Endothelial cell (in vitro differentiated cells): ENCODE results near the gene NRCAM. TPM values are rescaled to one million over a fixed set of nuclear protein-coding genes. Genes with fewer than 3 reads are reported as not detected.

Experiments
- DNase-seq: peaks from one replicate; pipeline ENCODE4 v3.0.0; 2021; ENCODE audit warnings: low spot score
- H3K27ac Mint-ChIP-seq: one replicate; pipeline ENCODE4 v1.8.0; 2021; ENCODE audit warnings: mixed read lengths, inconsistent platforms; ENCODE audit not compliant: unreplicated experiment
- H3K27me3 Mint-ChIP-seq: one replicate; pipeline ENCODE4 v1.8.0; 2021; ENCODE audit warnings: mild to moderate bottlenecking, moderate library complexity, mixed read lengths, inconsistent platforms; ENCODE audit not compliant: unreplicated experiment
- H3K36me3 Mint-ChIP-seq: one replicate; pipeline ENCODE4 v1.8.0; 2021; ENCODE audit warnings: mild to moderate bottlenecking, low read depth, mixed read lengths, inconsistent platforms; ENCODE audit not compliant: unreplicated experiment
- H3K4me1 Mint-ChIP-seq: one replicate; pipeline ENCODE4 v1.8.0; 2021; ENCODE audit warnings: mild to moderate bottlenecking, mixed read lengths, inconsistent platforms; ENCODE audit not compliant: unreplicated experiment
- H3K4me3 Mint-ChIP-seq: one replicate; pipeline ENCODE4 v1.8.0; 2021; ENCODE audit warnings: mild to moderate bottlenecking, mixed read lengths, inconsistent platforms; ENCODE audit not compliant: unreplicated experiment
- H3K9me3 Mint-ChIP-seq: one replicate; pipeline ENCODE4 v1.8.0; 2021; ENCODE audit warnings: mixed read lengths, inconsistent platforms; ENCODE audit not compliant: unreplicated experiment
- total RNA-seq: library from RNA; stranded (reverse); fragmentation: NEBNext Ultra II Directional; extraction: Animal tissue kit (Norgen Biotek cat#: 25700); gene quantifications from one replicate; pipeline ENCODE4 v1.2.1, GENCODE V29; 2021; ENCODE audit not compliant: unreplicated experiment
- TF ChIP-seq, protein P1 (sequence below): fragments of 200-600 bp; sonication (generic); IDR thresholded peaks from one replicate; pipeline ENCODE4 v1.5.0; 2021; ENCODE audit warnings: antibody characterized with exemption; ENCODE audit not compliant: unreplicated experiment

NRCAM gene
- total RNA-seq, 1 donor from 2014 or later, result 2.2 TPM

DNA sequence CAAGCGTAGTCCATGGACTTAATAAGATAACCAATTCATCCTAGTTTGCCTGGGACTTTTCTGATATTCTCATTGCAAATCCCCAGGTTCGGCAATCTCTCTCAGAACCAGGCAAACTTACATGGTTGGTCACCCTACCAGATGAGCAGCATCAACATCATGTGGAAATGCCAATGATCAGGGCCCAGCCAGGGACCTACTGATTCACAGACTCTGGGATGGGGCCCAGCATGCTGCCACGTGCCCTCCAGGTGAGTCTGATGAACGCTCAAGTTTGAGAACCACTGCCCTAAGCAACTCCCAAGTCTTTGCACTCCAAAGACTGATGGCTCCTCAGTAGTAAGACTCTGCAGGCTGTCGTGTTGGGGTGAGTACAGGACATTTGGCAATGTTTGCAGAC lies 328.8 kb downstream of the NRCAM start:
- H3K4me1 Mint-ChIP-seq, result peaks cover 4% of the 10 kb centered on the region
- H3K27me3 Mint-ChIP-seq, result no peaks in the 10 kb centered on the region
- no peak for DNase-seq
- no peaks in the 10 kb centered on the region for H3K36me3 Mint-ChIP-seq
- no peak overlapping the region for H3K27ac Mint-ChIP-seq
- H3K4me3 Mint-ChIP-seq, result no peak overlapping the region
- H3K9me3 Mint-ChIP-seq, result no peaks in the 10 kb centered on the region
- TF ChIP-seq, protein P1, sequence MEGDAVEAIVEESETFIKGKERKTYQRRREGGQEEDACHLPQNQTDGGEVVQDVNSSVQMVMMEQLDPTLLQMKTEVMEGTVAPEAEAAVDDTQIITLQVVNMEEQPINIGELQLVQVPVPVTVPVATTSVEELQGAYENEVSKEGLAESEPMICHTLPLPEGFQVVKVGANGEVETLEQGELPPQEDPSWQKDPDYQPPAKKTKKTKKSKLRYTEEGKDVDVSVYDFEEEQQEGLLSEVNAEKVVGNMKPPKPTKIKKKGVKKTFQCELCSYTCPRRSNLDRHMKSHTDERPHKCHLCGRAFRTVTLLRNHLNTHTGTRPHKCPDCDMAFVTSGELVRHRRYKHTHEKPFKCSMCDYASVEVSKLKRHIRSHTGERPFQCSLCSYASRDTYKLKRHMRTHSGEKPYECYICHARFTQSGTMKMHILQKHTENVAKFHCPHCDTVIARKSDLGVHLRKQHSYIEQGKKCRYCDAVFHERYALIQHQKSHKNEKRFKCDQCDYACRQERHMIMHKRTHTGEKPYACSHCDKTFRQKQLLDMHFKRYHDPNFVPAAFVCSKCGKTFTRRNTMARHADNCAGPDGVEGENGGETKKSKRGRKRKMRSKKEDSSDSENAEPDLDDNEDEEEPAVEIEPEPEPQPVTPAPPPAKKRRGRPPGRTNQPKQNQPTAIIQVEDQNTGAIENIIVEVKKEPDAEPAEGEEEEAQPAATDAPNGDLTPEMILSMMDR, result no peak

DNA sequence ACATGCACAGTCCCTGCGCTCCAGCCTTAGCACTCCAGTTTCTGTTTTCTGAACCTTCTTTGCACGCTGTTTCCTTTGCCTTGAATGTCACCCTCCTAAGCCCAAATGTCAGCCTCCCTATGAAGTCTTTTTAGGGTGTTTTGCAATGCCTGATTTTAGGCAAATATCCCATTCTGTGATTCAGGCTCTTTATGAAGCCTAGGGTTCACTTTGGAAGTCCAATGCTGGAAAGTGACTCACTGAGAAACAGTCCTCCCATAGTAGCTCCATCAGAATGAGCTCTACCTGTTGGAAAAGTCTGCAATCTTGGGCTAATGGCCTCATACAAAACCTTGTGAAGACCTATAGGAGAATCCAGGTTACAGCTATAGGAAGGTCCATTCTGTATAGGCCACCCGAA lies 331.4 kb downstream of the NRCAM start:
- H3K27me3 Mint-ChIP-seq, result no peaks in the 10 kb centered on the region
- no peak overlapping the region for H3K4me3 Mint-ChIP-seq
- no peaks in the 10 kb centered on the region for H3K9me3 Mint-ChIP-seq
- no peaks in the 10 kb centered on the region for H3K36me3 Mint-ChIP-seq
- H3K4me1 Mint-ChIP-seq, result no peaks in the 10 kb centered on the region
- DNase-seq, result no peak
- no peak overlapping the region for H3K27ac Mint-ChIP-seq
- TF ChIP-seq, protein P1, result no peak

- H3K4me1 Mint-ChIP-seq, result no peaks in the 10 kb centered on the region
- no peaks in the 10 kb centered on the region for H3K36me3 Mint-ChIP-seq
- TF ChIP-seq, protein P1, result no peak
- no peaks in the 10 kb centered on the region for H3K27me3 Mint-ChIP-seq
- no peak overlapping the region for H3K27ac Mint-ChIP-seq
- no peak for DNase-seq
- H3K4me3 Mint-ChIP-seq, result no peak overlapping the region
- no peaks in the 10 kb centered on the region for H3K9me3 Mint-ChIP-seq
Measured at GRCh38 chr7:108122181-108122580, 334.1 kb downstream of the NRCAM start.

DNA sequence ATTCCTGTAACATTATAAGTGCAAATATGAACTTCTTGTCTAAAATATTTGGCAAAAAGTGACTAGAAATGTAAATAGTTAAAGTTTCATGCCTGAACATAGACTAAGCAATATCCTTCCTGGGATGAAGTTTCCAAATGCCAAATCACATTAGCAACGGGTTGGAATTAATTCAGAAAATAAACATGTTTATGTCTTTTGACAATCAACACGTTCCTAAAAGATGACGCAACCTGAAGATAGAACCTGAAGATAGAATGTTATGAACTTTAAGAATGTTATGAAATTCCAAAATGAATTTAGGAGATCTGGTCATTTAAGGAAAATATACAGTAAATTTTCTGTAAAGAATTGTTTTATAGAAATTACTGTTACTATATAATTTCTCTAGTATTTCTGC lies 335.3 kb downstream of the NRCAM start:
- Mint-ChIP-seq H3K9me3 (no peaks in the 10 kb centered on the region), H3K36me3 (no peaks in the 10 kb centered on the region), H3K4me3 (no peak overlapping the region), H3K27me3 (no peaks in the 10 kb centered on the region), H3K27ac (no peak overlapping the region), H3K4me1 (no peaks in the 10 kb centered on the region)
- DNase-seq, result no peak
- TF ChIP-seq, protein P1, result no peak

GRCh38 chr7:108120196-108120595 lies 336.0 kb downstream of the NRCAM start:
- Mint-ChIP-seq H3K4me1 (no peaks in the 10 kb centered on the region), H3K27ac (no peak overlapping the region), H3K27me3 (no peaks in the 10 kb centered on the region), H3K36me3 (no peaks in the 10 kb centered on the region), H3K4me3 (no peak overlapping the region), H3K9me3 (no peaks in the 10 kb centered on the region)
- no peak for DNase-seq
- TF ChIP-seq, protein P1, result no peak
